H1 (cell line): ENCODE results near the gene ATG5. TPM values are rescaled to one million over a fixed set of nuclear protein-coding genes. Genes with fewer than 3 reads are reported as not detected.

Experiments
- CTCF ChIA-PET: fragments of 300-600 bp; sonication (Branson Sonifier 250); formaldehyde crosslinking; loops from one replicate; lab custom pipeline; 2021; ENCODE audit not compliant: partially characterized antibody; lab: Charles Lee
- POLR2A ChIA-PET: fragments of 300-600 bp; sonication (Branson Sonifier 250); formaldehyde crosslinking; loops from one replicate; lab custom pipeline; 2021; ENCODE audit warnings: inconsistent platforms; ENCODE audit not compliant: partially characterized antibody; lab: Charles Lee
- DNase-seq, 2 experiments: peaks; one replicate each; pipeline versions ENCODE4 v3.0.0 to v3.0.0-alpha.2; 2010 to 2022; ENCODE audit warnings: low spot score in 2 of 2, low read depth in 1 of 2, mixed read lengths in 1 of 2
- FAIRE-seq: peaks from 2 replicates; lab custom pipeline; 2011; peaks lifted over from hg19 to GRCh38; lab: Jason Lieb, UNC
- H2AFZ ChIP-seq: 2 replicates; pipeline ENCODE4 v1.8.1; 2012; ENCODE audit warnings: low read length, inconsistent platforms
- H2AK5ac ChIP-seq: 2 replicates; pipeline ENCODE4 v1.6.1; 2013; ENCODE audit warnings: low read depth, low read length
- H2BK120ac ChIP-seq: replicated peaks from 2 replicates; pipeline ENCODE3; 2013; ENCODE audit warnings: low read depth, low read length, inconsistent platforms
- H2BK12ac ChIP-seq: 2 replicates; pipeline ENCODE4 v1.6.1; 2013; ENCODE audit warnings: low read depth, low read length
- H2BK15ac ChIP-seq: 2 replicates; pipeline ENCODE4 v1.6.1; 2013; ENCODE audit warnings: low read length
- H2BK20ac ChIP-seq: 2 replicates; pipeline ENCODE4 v1.6.1; 2013; ENCODE audit warnings: low read length
- H2BK5ac ChIP-seq: 2 replicates; pipeline ENCODE4 v1.6.1; 2013; ENCODE audit warnings: low read depth, low read length
- H3K14ac ChIP-seq: 2 replicates; pipeline ENCODE4 v1.6.1; 2013; ENCODE audit warnings: inconsistent platforms; ENCODE audit not compliant: insufficient read length
- H3K18ac ChIP-seq: 2 replicates; pipeline ENCODE4 v1.6.1; 2013; ENCODE audit warnings: low read length; ENCODE audit errors: extremely low read depth
- H3K23ac ChIP-seq: 2 replicates; pipeline ENCODE4 v1.6.1; 2013; ENCODE audit warnings: inconsistent platforms; ENCODE audit not compliant: insufficient read length
- H3K23me2 ChIP-seq: 2 replicates; pipeline ENCODE4 v1.6.1; 2013; ENCODE audit warnings: low read depth, low read length
- H3K27ac ChIP-seq: 2 replicates; pipeline ENCODE4 v1.6.1; 2011; ENCODE audit warnings: low read depth, low read length, inconsistent platforms
- H3K27me3 ChIP-seq, 4 experiments: replicated peaks in 1 of 4; 1 replicate in 1 of 4; 2 replicates in 3 of 4; pipeline versions ENCODE4 v1.6.1 to v1.8.1; 2011 to 2013; ENCODE audit warnings: low read length in 3 of 4, mild to moderate bottlenecking in 3 of 4, inconsistent platforms in 2 of 4, mixed read lengths in 2 of 4, moderate library complexity in 1 of 4; ENCODE audit not compliant: control insufficient read depth in 3 of 4, insufficient read depth in 3 of 4; ENCODE audit errors: extremely low read depth in 1 of 4
- H3K36me3 ChIP-seq, 4 experiments: 2 replicates each; pipeline versions ENCODE4 v1.6.1 to v1.8.1; 2011 to 2013; ENCODE audit warnings: mild to moderate bottlenecking in 4 of 4, low read length in 3 of 4, moderate library complexity in 2 of 4, control low read depth in 1 of 4, inconsistent platforms in 1 of 4; ENCODE audit not compliant: insufficient read depth in 4 of 4, control insufficient read depth in 2 of 4
- H3K4ac ChIP-seq: replicated peaks from 2 replicates; pipeline ENCODE3; 2013; ENCODE audit warnings: low read length, low read depth, mixed read lengths, inconsistent platforms; ENCODE audit not compliant: insufficient read length
- H3K4me1 ChIP-seq, 4 experiments: replicated peaks in 1 of 4; 1 replicate in 1 of 4; 2 replicates in 3 of 4; pipeline versions ENCODE4 v1.6.1 to v1.8.1; 2011 to 2013; ENCODE audit warnings: low read length in 3 of 4, inconsistent platforms in 2 of 4, mixed read lengths in 1 of 4; ENCODE audit not compliant: insufficient read depth in 4 of 4, control insufficient read depth in 3 of 4
- H3K4me2 ChIP-seq, 2 experiments: 2 replicates each; pipeline versions ENCODE4 v1.6.1 to v1.8.1; 2011 to 2013; ENCODE audit warnings: low read depth in 2 of 2, low read length in 2 of 2, control low read depth in 1 of 2, inconsistent platforms in 1 of 2, mild to moderate bottlenecking in 1 of 2; ENCODE audit not compliant: insufficient read depth in 1 of 2
- H3K4me3 ChIP-seq, 4 experiments: fragments of 200-600, 300-600 bp in 1 of 4; sonication (generic), shearing (Covaris generic), sonication (Bioruptor Twin) in 1 of 4; 2 replicates each; pipeline versions ENCODE4 v1.5.1 to v1.8.1; 2011 to 2016; ENCODE audit warnings: low read length in 4 of 4, low read depth in 3 of 4, control low read depth in 2 of 4, inconsistent platforms in 2 of 4, mild to moderate bottlenecking in 2 of 4, mixed read lengths in 1 of 4, moderate library complexity in 1 of 4; ENCODE audit not compliant: insufficient read depth in 2 of 4; ENCODE audit errors: extremely low read depth in 1 of 4
- H3K56ac ChIP-seq: replicated peaks from 2 replicates; pipeline ENCODE3; 2013; ENCODE audit warnings: low read depth, mild to moderate bottlenecking, mixed read lengths, low read length, inconsistent platforms; ENCODE audit not compliant: insufficient read length
- H3K79me1 ChIP-seq: 2 replicates; pipeline ENCODE4 v1.6.1; 2013; ENCODE audit warnings: low read depth, low read length, control low read depth
- H3K79me2 ChIP-seq, 2 experiments: 2 replicates each; pipeline versions ENCODE4 v1.6.1 to v1.8.1; 2012 to 2013; ENCODE audit warnings: low read length in 2 of 2, mild to moderate bottlenecking in 2 of 2, inconsistent platforms in 1 of 2; ENCODE audit not compliant: insufficient read depth in 2 of 2, control insufficient read depth in 1 of 2
- H3K9ac ChIP-seq, 4 experiments: replicated peaks in 1 of 4; 1 replicate in 1 of 4; 2 replicates in 3 of 4; pipeline versions ENCODE4 v1.6.1 to v1.8.1; 2011 to 2013; ENCODE audit warnings: low read depth in 3 of 4, low read length in 3 of 4, control low read depth in 2 of 4, mild to moderate bottlenecking in 2 of 4, moderate library complexity in 2 of 4, inconsistent platforms in 1 of 4; ENCODE audit errors: extremely low read depth in 1 of 4
- H3K9me3 ChIP-seq, 2 experiments: 2 replicates each; pipeline versions ENCODE4 v1.6.1 to v1.8.1; 2012 to 2013; ENCODE audit warnings: mild to moderate bottlenecking in 2 of 2, moderate library complexity in 2 of 2, control low read depth in 1 of 2, inconsistent platforms in 1 of 2, low read depth in 1 of 2, low read length in 1 of 2, mixed read lengths in 1 of 2; ENCODE audit not compliant: insufficient read depth in 2 of 2
- H4K20me1 ChIP-seq, 2 experiments: replicated peaks in 1 of 2; 2 replicates each; pipeline versions ENCODE3 to v1.8.1; 2011 to 2013; ENCODE audit warnings: inconsistent platforms in 2 of 2, low read length in 2 of 2, mild to moderate bottlenecking in 1 of 2; ENCODE audit not compliant: insufficient read depth in 2 of 2, control insufficient read depth in 1 of 2
- H4K5ac ChIP-seq: 2 replicates; pipeline ENCODE4 v1.6.1; 2013; ENCODE audit warnings: low read length, low read depth, mixed read lengths, inconsistent platforms; ENCODE audit not compliant: insufficient read length
- H4K8ac ChIP-seq: 2 replicates; pipeline ENCODE4 v1.8.0; 2013; ENCODE audit warnings: mild to moderate bottlenecking, moderate library complexity, low read length, inconsistent platforms; ENCODE audit not compliant: insufficient read depth; ENCODE audit errors: extremely low read depth
- H4K91ac ChIP-seq: replicated peaks from 2 replicates; pipeline ENCODE3; 2013; ENCODE audit warnings: low read length, mixed read lengths, inconsistent platforms; ENCODE audit not compliant: insufficient read length
- CHD1 ChIP-seq: IDR thresholded peaks from 2 replicates; pipeline ENCODE4 v1.6.1; 2012; ENCODE audit warnings: low read depth, low read length, improper control_type of control experiment
- HDAC6 ChIP-seq: IDR thresholded peaks from one replicate; pipeline ENCODE4 v1.7.1; 2012; ENCODE audit warnings: low read depth, mild to moderate bottlenecking, inconsistent platforms, low read length, moderate library complexity
- POU5F1 ChIP-seq: IDR thresholded peaks from 2 replicates; pipeline ENCODE4 v1.6.1; 2011; ENCODE audit warnings: low read depth, mild to moderate bottlenecking, low read length, moderate library complexity
- WGBS, 2 experiments: shearing (Covaris generic) in 1 of 2; methylation state at CpG; one replicate each; pipeline versions ENCODE4 v1.1.6 to v1.1.7; 2013 to 2015; ENCODE audit warnings: low lambda C conversion rate in 2 of 2, mixed read lengths in 2 of 2, inconsistent platforms in 1 of 2, low coverage in 1 of 2, missing lambda C conversion rate in 1 of 2; ENCODE audit not compliant: insufficient replicate concordance in 2 of 2, insufficient coverage in 1 of 2, insufficient read length in 1 of 2; ENCODE audit errors: extremely low coverage in 1 of 2, missing lambda C conversion rate in 1 of 2; 5-methylcytosine and 5-hydroxymethylcytosine counted together
- polyA plus RNA-seq, 7 experiments: library from polyadenylated mRNA; depleted of rRNA in 3 of 7; stranded (reverse) in 5 of 7; unstranded in 2 of 7; fragments of >200 nt in 5 of 7; fragments of 200-250 nt in 2 of 7; gene quantifications; 1 replicate in 5 of 7; 2 replicates in 1 of 7; 4 replicates in 1 of 7; pipeline versions ENCODE4 v1.2.1 to v1.2.3, GENCODE V29; 2011 to 2013; ENCODE audit warnings: missing spikeins in 2 of 7, mixed read lengths in 2 of 7
- total RNA-seq: library from RNA; stranded (reverse); fragmentation: NEBNext Ultra II Directional; extraction: Animal tissue kit (Norgen Biotek cat#: 25700); gene quantifications from 2 replicates; pipeline ENCODE4 v1.2.1, GENCODE V29; 2021

ATG5 gene
- total and polyA plus RNA-seq, 2 of the 8 experiments (the other 6 are each of a cell fraction or from before 2014, with no cell fraction given) = 18.2 to 39.0 TPM

DNA sequence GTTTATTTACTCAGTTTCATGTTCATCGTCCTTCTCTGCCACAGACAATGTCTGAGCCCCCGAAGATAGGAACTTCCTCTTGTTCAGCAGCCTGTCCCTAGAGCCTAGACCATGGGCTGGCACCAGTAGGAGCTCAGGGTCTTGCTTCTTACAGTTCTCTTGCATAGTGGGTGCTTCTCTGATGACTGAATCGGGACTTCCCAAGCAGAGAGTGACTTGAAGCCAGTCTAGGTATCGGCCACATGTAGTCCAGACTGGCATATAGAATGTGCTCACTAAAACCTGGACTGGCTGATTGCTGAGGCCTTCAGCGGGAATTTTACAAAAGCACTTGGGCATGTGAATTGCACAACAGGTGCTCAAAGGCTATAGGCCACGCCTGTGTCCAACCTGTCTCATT is 187.4 kb downstream of the ATG5 start:
- 92% methylated on average over 6 of the region's 6 CpGs; no CpG with 5 or more reads in 1 of the 2 experiments for WGBS, 2 experiments

More for the DNA sequence above, 187.4 kb downstream of the ATG5 start:
- Histone ChIP-seq H3K14ac (no peak overlapping the region), H4K20me1 (no peaks in the 10 kb centered on the region), H2BK5ac (no peak overlapping the region), H3K23me2 (no peaks in the 10 kb centered on the region), H3K4me1 (peaks cover 0 to 4% (median 1%) of the 10 kb centered on the region in 4 experiments; a peak in 3 of 7 replicates), H2BK120ac (no peak overlapping the region), H2BK15ac (no peak overlapping the region), H3K79me2 (no peaks in the 10 kb centered on the region), H3K36me3 (no peaks in the 10 kb centered on the region), H3K9ac (no peak overlapping the region), H2AK5ac (no peak overlapping the region), H3K56ac (no peak overlapping the region), H3K79me1 (no peaks in the 10 kb centered on the region), H2AFZ (no peak overlapping the region), H3K18ac (no peak overlapping the region), H2BK20ac (no peak overlapping the region), H4K8ac (no peak overlapping the region; the same call in 1 of the 2 replicates), H3K9me3 (no peaks in the 10 kb centered on the region), H3K4me3 (no peak overlapping the region), H3K4ac (no peak overlapping the region), H4K5ac (no peak overlapping the region), H3K27ac (no peak overlapping the region), H4K91ac (no peak overlapping the region), H3K4me2 (no peak overlapping the region), H3K27me3 (peaks cover 0 to 1% (median 0%) of the 10 kb centered on the region in 4 experiments; a peak in 1 of 7 replicates), H2BK12ac (no peak overlapping the region), H3K23ac (no peak overlapping the region)
- no peak for FAIRE-seq
- no peak for DNase-seq
- POLR2A ChIA-PET = no interaction called here
- CTCF ChIA-PET = interaction anchor here (0.6 to 1.2 kb wide), 2 partner anchors 12 to 99 kb away, joined by 3 read pairs; no protein-coding TSS in a partner anchor
- TF ChIP-seq POU5F1 (no peak), CHD1 (no peak), HDAC6 (no peak)
